Keratinocyte (primary cell): Measurements from ENCODE around the gene GLDN. TPM values are rescaled to one million over a fixed set of nuclear protein-coding genes. Genes with fewer than 3 reads are reported as not detected.

Source experiments
- DNase-seq: peaks from one replicate; pipeline ENCODE4 v3.0.0-alpha.2; 2011; ENCODE audit warnings: low read depth, missing footprints, low spot score
- FAIRE-seq: peaks from 2 replicates; lab custom pipeline; 2011; peaks lifted over from hg19 to GRCh38; lab: Jason Lieb, UNC
- H2AFZ ChIP-seq: 2 replicates; pipeline ENCODE4 v1.6.0; 2012; ENCODE audit warnings: low read length, control low read depth, inconsistent platforms; ENCODE audit not compliant: control insufficient read depth
- H3K27ac ChIP-seq: 2 replicates; pipeline ENCODE4 v1.5.1; 2011; ENCODE audit warnings: low read length; ENCODE audit not compliant: control insufficient read depth, insufficient read depth
- H3K27me3 ChIP-seq: 3 replicates; pipeline ENCODE4 v1.6.0; 2011; ENCODE audit warnings: low read length; ENCODE audit not compliant: control insufficient read depth, insufficient read depth; ENCODE audit errors: extremely low read depth
- H3K36me3 ChIP-seq, 2 experiments: 2 replicates in 1 of 2; 3 replicates in 1 of 2; pipeline ENCODE4 v1.5.1; 2011; ENCODE audit warnings: low read length in 2 of 2, mild to moderate bottlenecking in 1 of 2; ENCODE audit not compliant: control insufficient read depth in 2 of 2, insufficient read depth in 2 of 2; ENCODE audit errors: extremely low read depth in 1 of 2
- H3K4me1 ChIP-seq: 3 replicates; pipeline ENCODE4 v1.5.1; 2011; ENCODE audit warnings: low read length; ENCODE audit not compliant: control insufficient read depth, insufficient read depth; ENCODE audit errors: extremely low read depth
- H3K4me2 ChIP-seq: 3 replicates; pipeline ENCODE4 v1.6.0; 2011; ENCODE audit warnings: low read depth, low read length; ENCODE audit not compliant: control insufficient read depth, insufficient read depth; ENCODE audit errors: extremely low read depth
- H3K4me3 ChIP-seq, 3 experiments: fragments of 200-600 bp in 1 of 3; sonication (generic) in 1 of 3; 2 replicates in 2 of 3; 3 replicates in 1 of 3; pipeline ENCODE4 v1.5.1; 2011 to 2016; ENCODE audit warnings: low read length in 3 of 3, mild to moderate bottlenecking in 3 of 3, control low read depth in 2 of 3, inconsistent platforms in 1 of 3, low read depth in 1 of 3, mixed read lengths in 1 of 3, mixed run types in 1 of 3, moderate library complexity in 1 of 3; ENCODE audit not compliant: control insufficient read depth in 2 of 3, insufficient read depth in 2 of 3; ENCODE audit errors: extremely low read depth in 1 of 3
- H3K79me2 ChIP-seq: 2 replicates; pipeline ENCODE4 v1.6.0; 2012; ENCODE audit warnings: low read length; ENCODE audit not compliant: control insufficient read depth, insufficient read depth
- H3K9ac ChIP-seq: 3 replicates; pipeline ENCODE4 v1.6.0; 2011; ENCODE audit warnings: low read length; ENCODE audit not compliant: control insufficient read depth, insufficient read depth; ENCODE audit errors: extremely low read depth
- H3K9me1 ChIP-seq: 3 replicates; pipeline ENCODE4 v1.6.0; 2011; ENCODE audit warnings: low read length; ENCODE audit not compliant: control insufficient read depth, insufficient read depth; ENCODE audit errors: extremely low read depth
- H3K9me3 ChIP-seq: 2 replicates; pipeline ENCODE4 v1.5.1; 2012; ENCODE audit warnings: low read depth, low read length; ENCODE audit not compliant: control insufficient read depth
- H4K20me1 ChIP-seq: 3 replicates; pipeline ENCODE4 v1.6.0; 2011; ENCODE audit warnings: low read length; ENCODE audit not compliant: control insufficient read depth, insufficient read depth; ENCODE audit errors: extremely low read depth
- CTCF ChIP-seq, 3 experiments: IDR thresholded peaks in 1 of 3; conservative IDR thresholded peaks in 1 of 3; optimal IDR thresholded peaks in 1 of 3; 2 replicates in 2 of 3; 3 replicates in 1 of 3; pipeline versions ENCODE3 to v1.5.1; 2011; ENCODE audit warnings: low read length in 3 of 3, mild to moderate bottlenecking in 3 of 3, moderate library complexity in 2 of 3, control low read depth in 1 of 3, inconsistent platforms in 1 of 3; ENCODE audit not compliant: insufficient read depth in 2 of 3; ENCODE audit errors: extremely low read depth in 1 of 3
- EZH2 ChIP-seq: IDR thresholded peaks from one replicate; pipeline ENCODE4 v1.6.1; 2012; ENCODE audit warnings: inconsistent platforms, mild to moderate bottlenecking, low read length, moderate library complexity
- dilution Hi-C: fragments of 300-500 bp; cut with MboI; formaldehyde crosslinking; loops from one replicate; pipeline ENCODE4 v1.7.0; 2020; ENCODE audit warnings: low sequenced_read_pairs; ENCODE audit not compliant: extremely low pct_ligation_motif_present
- polyA plus RNA-seq, 5 experiments: library from polyadenylated mRNA; depleted of rRNA in 3 of 5; stranded (reverse) in 3 of 5; stranded (forward) in 1 of 5; unstranded in 1 of 5; fragments of >200 nt; gene quantifications; 1 replicate in 1 of 5; 2 replicates in 3 of 5; 3 replicates in 1 of 5; pipeline versions ENCODE4 v1.2.1 to v1.2.3, GENCODE V29; 2011 to 2012; ENCODE audit warnings: missing spikeins in 2 of 5, low read depth in 1 of 5, low replicate concordance in 1 of 5

The GLDN gene
- polyA plus RNA-seq, 1 donor (not counting 4 experiments of a cell fraction or from before 2014, with no cell fraction given), result 0.09 TPM

GRCh38 chr15:51386960-51387698 is 45.7 kb downstream of the GLDN start:
- H4K20me1 ChIP-seq, result no peaks in the 10 kb centered on the region
- TF ChIP-seq CTCF (optimal IDR thresholded peaks at IDR 0.05 in 1 of 3, IDR thresholded peaks at IDR 0.05 in 1 of 3, conservative IDR thresholded peaks at IDR 0.05 in 1 of 3; ENCODE audit: extremely low read depth in 1 of 3, insufficient read depth in 2 of 3, low read length in 3 of 3) (no peak), EZH2 (no peak)
- H3K27ac ChIP-seq, result no peak overlapping the region
- no peaks in the 10 kb centered on the region for H3K79me2 ChIP-seq
- H3K4me1 ChIP-seq, result no peaks in the 10 kb centered on the region
- H3K9me1 ChIP-seq, result no peaks in the 10 kb centered on the region
- H3K9me3 ChIP-seq, result no peaks in the 10 kb centered on the region
- FAIRE-seq (no peak), DNase-seq (no peak)
- H3K4me3 ChIP-seq, result no peak overlapping the region
- dilution Hi-C loops, result no loop called here
- H3K4me2 ChIP-seq, result no peak overlapping the region
- no peak overlapping the region for H3K9ac ChIP-seq
- H3K27me3 ChIP-seq, result no peaks in the 10 kb centered on the region
- H3K36me3 ChIP-seq, result no peaks in the 10 kb centered on the region
- H2AFZ ChIP-seq, result no peak overlapping the region

GRCh38 chr15:51387699-51388041 is 46.2 kb downstream of the GLDN start:
- no peak for TF ChIP-seq EZH2
- TF ChIP-seq CTCF (optimal IDR thresholded peaks at IDR 0.05 in 1 of 3, IDR thresholded peaks at IDR 0.05 in 1 of 3, conservative IDR thresholded peaks at IDR 0.05 in 1 of 3; ENCODE audit: extremely low read depth in 1 of 3, insufficient read depth in 2 of 3, low read length in 3 of 3), result no peak
- no peak overlapping the region for H3K9ac ChIP-seq
- no peak overlapping the region for H3K4me2 ChIP-seq
- no peak overlapping the region for H3K27ac ChIP-seq
- no peaks in the 10 kb centered on the region for H3K4me1 ChIP-seq
- FAIRE-seq, result no peak
- DNase-seq, result no peak
- H4K20me1 ChIP-seq, result no peaks in the 10 kb centered on the region
- no peaks in the 10 kb centered on the region for H3K27me3 ChIP-seq
- no peaks in the 10 kb centered on the region for H3K36me3 ChIP-seq
- no peaks in the 10 kb centered on the region for H3K9me1 ChIP-seq
- dilution Hi-C loops, result no loop called here
- no peak overlapping the region for H2AFZ ChIP-seq
- H3K9me3 ChIP-seq, result no peaks in the 10 kb centered on the region
- no peak overlapping the region for H3K4me3 ChIP-seq
- H3K79me2 ChIP-seq, result no peaks in the 10 kb centered on the region
